AG04450 (cell line): ENCODE measurements around the gene SLC12A1. TPM values are rescaled to one million over a fixed set of nuclear protein-coding genes. Genes with fewer than 3 reads are reported as not detected.

Experiments
- CTCF ChIA-PET: fragments of 300-600, 350-600 bp; formaldehyde crosslinking; extraction: SDS; loops from one replicate; lab custom pipeline; 2022; ENCODE audit warnings: antibody characterized with exemption, inconsistent platforms; lab: Charles Lee
- POLR2A ChIA-PET: fragments of 350-600 bp; formaldehyde crosslinking; extraction: SDS; loops from one replicate; lab custom pipeline; 2021; ENCODE audit warnings: antibody characterized with exemption, inconsistent platforms; lab: Yijun Ruan, JAX
- DNase-seq: peaks from one replicate; pipeline ENCODE4 v3.0.0-alpha.2; 2011; ENCODE audit warnings: low read depth, low spot score
- H3K27ac ChIP-seq: one replicate; pipeline ENCODE4 v1.5.1; 2012; ENCODE audit warnings: low read depth, low read length, control low read depth
- H3K27me3 ChIP-seq: one replicate; pipeline ENCODE4 v1.6.0; 2012; ENCODE audit warnings: low read length; ENCODE audit not compliant: control insufficient read depth, insufficient read depth
- H3K4me3 ChIP-seq: 2 replicates; pipeline ENCODE4 v1.5.1; 2011; ENCODE audit warnings: mild to moderate bottlenecking, low read depth, low read length, control low read depth
- H3K9me3 ChIP-seq: 2 replicates; pipeline ENCODE4 v1.5.1; 2012; ENCODE audit warnings: low read length; ENCODE audit not compliant: control insufficient read depth, insufficient read depth
- polyA plus RNA-seq: library from polyadenylated mRNA; depleted of rRNA; stranded (reverse); fragments of >200 nt; gene quantifications from 2 replicates; pipeline ENCODE4 v1.2.3, GENCODE V29; 2011
- TF ChIP-seq, protein P1 (sequence below): IDR thresholded peaks from 2 replicates; pipeline ENCODE4 v1.5.1; 2011; ENCODE audit warnings: low read depth, low read length, control low read depth, inconsistent platforms

The SLC12A1 gene
- polyA plus RNA-seq, 1 experiment, result not detected

DNA sequence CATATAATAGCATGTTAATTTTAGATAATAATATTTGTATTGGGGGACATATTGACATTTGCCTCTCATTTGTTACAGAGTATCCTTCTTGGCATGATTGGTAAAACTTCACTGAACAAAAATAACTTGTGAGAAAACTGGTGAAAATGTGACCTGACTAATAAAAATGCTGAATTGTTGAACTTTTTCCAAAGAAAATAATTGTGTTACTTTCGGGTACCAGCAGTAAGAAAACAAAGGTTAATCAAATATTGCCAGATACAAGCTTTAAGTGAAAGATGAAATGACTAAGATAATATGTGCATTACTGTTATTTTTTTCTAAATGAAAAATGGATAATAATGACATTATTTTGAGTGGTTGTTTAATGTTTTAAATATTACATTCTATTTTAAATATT lies 15.2 kb downstream of the SLC12A1 start:
- no peaks in the 10 kb centered on the region for H3K9me3 ChIP-seq
- H3K4me3 ChIP-seq, result no peak overlapping the region
- no peak for DNase-seq
- TF ChIP-seq, protein P1, sequence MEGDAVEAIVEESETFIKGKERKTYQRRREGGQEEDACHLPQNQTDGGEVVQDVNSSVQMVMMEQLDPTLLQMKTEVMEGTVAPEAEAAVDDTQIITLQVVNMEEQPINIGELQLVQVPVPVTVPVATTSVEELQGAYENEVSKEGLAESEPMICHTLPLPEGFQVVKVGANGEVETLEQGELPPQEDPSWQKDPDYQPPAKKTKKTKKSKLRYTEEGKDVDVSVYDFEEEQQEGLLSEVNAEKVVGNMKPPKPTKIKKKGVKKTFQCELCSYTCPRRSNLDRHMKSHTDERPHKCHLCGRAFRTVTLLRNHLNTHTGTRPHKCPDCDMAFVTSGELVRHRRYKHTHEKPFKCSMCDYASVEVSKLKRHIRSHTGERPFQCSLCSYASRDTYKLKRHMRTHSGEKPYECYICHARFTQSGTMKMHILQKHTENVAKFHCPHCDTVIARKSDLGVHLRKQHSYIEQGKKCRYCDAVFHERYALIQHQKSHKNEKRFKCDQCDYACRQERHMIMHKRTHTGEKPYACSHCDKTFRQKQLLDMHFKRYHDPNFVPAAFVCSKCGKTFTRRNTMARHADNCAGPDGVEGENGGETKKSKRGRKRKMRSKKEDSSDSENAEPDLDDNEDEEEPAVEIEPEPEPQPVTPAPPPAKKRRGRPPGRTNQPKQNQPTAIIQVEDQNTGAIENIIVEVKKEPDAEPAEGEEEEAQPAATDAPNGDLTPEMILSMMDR, result no peak
- ChIA-PET POLR2A (no interaction called here), CTCF (no interaction called here)
- H3K27me3 ChIP-seq, result peaks cover 2% of the 10 kb centered on the region
- no peak overlapping the region for H3K27ac ChIP-seq

DNA sequence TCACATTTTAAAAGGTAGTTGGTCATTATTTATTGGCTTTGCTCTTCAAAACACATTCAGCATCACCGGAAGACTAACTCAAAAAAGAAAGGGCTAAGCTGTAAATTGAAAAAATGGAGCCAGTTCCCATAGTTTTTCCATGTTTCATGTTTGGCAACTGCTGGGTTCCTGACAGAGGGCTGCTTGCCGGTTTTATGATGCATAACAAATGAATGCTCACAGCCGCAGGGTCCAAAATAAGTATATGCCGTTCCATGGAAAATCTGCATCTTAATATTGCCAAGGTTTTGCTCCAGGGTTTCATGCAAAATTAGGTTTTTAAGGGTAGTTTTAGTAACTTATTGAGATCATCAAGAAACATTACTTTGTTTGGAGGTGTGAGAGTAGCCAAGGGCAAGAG lies 15.8 kb downstream of the SLC12A1 start:
- H3K27ac ChIP-seq, result no peak overlapping the region
- H3K4me3 ChIP-seq, result no peak overlapping the region
- POLR2A ChIA-PET, result no interaction called here
- CTCF ChIA-PET, result no interaction called here
- peaks cover 7% of the 10 kb centered on the region for H3K27me3 ChIP-seq
- no peak for DNase-seq
- no peaks in the 10 kb centered on the region for H3K9me3 ChIP-seq
- TF ChIP-seq, protein P1, result no peak

DNA sequence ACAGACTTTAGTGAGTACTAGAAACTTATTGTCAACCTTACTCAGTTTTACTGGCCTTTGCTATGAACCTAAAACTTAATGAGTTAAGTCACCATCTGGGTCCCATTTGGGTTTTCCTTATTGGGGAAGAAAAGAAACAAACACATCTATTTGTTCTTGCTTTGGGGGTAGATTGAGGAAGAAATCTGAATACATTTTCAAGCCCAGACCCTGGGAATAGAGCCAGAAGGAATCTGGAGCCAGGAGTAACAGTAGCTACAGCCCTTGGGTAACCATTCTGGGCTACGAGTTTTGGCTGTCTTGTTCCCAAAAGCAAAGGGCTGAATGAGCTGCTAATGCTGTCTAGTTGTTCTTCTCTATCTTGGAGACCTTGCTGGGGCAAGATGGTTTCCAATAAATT lies 16.5 kb downstream of the SLC12A1 start:
- POLR2A ChIA-PET, result no interaction called here
- no peak for DNase-seq
- Histone ChIP-seq H3K9me3 (no peaks in the 10 kb centered on the region), H3K4me3 (no peak overlapping the region), H3K27me3 (peaks cover 7% of the 10 kb centered on the region), H3K27ac (no peak overlapping the region)
- CTCF ChIA-PET, result no interaction called here
- TF ChIP-seq, protein P1, result no peak

DNA sequence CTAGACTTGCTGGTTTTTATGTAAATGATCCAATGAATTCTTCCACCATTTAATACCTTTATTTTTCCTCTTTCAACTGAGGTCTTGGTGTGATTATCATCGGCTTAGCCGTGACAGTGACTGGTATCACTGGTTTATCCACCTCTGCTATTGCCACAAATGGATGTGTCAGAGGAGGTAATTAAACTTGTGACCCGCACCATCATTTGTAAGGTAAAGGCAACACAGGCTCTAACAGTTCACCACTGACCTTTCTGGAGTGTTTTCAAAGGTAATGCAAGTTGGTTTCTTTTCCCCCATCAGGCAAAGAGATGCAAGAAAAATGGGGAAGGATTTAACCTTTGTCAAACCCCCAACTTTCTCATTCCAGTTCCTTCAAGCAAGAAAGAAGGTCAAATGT lies 19.7 kb downstream of the SLC12A1 start:
- TF ChIP-seq, protein P1, result no peak
- CTCF ChIA-PET, result no interaction called here
- POLR2A ChIA-PET, result no interaction called here
- H3K27ac ChIP-seq, result no peak overlapping the region
- H3K27me3 ChIP-seq, result peaks cover 7% of the 10 kb centered on the region
- DNase-seq, result no peak
- H3K9me3 ChIP-seq, result no peaks in the 10 kb centered on the region
- no peak overlapping the region for H3K4me3 ChIP-seq

DNA sequence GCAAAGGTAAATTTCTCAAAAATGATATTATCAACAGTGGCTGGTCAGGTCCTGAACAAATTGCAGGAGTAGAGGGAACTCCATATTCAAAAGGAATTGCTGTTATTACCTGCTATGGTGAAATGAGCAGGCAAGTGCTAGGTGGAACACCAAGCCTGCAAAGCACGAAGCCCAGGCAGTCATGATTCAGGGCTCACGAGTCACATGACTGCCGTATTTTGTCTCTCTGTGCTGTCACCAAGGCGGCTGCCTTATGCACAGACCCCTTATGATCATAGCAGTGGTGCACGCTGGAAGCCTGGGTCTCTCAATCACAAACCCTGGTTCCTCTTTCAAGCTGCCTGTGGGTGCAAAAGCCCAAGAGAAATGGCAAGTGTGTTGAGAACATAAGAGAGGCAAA lies 24.4 kb downstream of the SLC12A1 start:
- H3K27me3 ChIP-seq, result peaks cover 7% of the 10 kb centered on the region
- TF ChIP-seq, protein P1, result no peak
- CTCF ChIA-PET, result no interaction called here
- no peaks in the 10 kb centered on the region for H3K9me3 ChIP-seq
- H3K27ac ChIP-seq, result no peak overlapping the region
- H3K4me3 ChIP-seq, result no peak overlapping the region
- POLR2A ChIA-PET, result no interaction called here
- DNase-seq, result no peak
